NCI-H446 treated with DMSO at 0.1 percent for 48 hours (cell line): Measurements from ENCODE around the gene ALDH1A2.
"Not testable (repeated sequence)": the region's sequence is repeated elsewhere in the genome, so short reads cannot be mapped to it uniquely, and the experiment has no call there.

ENCODE experiments used
- DNase-seq: peaks from one replicate; lab custom pipeline; 2025; lab: John Stamatoyannopoulos, UW

The ALDH1A2 gene

DNA sequence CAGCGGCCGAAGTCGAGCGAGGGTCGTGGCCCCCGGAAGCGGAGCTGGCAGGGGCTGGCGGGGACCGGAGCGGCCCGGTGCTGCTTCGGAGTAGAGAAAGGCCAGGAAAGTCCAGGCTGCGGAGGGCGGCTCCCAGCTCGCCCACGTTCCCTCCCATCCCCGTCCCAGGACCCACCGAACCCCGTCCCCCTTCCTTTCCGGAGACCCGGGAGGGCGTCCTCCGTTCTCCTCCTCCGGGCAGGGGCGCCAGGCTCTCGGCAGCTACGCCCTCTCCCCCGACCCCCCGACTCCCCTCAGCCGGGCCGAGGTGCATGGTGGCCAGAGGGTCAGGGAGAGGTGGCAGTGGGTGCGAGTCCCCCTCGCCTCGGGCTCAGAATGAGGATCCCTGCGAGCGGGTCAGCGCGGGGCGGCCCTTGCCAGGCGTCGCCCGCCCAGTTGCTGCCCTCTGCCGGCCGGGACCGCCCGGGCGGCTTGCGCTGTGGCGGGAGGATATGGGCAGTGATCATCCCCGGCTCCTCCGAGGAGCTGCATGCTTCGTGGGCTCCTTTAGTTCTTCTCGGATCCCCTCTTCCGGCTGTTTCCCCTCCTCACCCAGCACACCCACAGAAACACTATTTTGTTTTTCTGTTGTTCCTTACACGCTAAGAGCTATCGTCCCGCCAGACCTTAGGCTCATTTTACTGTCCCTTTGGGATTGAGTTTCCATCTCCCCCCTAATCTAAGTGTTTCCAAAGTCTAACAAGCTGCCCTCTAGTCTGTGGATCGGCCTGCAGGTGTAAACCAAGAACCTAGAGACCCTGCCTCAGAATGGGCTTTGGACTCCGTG is 744 bp upstream of the ALDH1A2 start:
- no peak for DNase-seq

DNA sequence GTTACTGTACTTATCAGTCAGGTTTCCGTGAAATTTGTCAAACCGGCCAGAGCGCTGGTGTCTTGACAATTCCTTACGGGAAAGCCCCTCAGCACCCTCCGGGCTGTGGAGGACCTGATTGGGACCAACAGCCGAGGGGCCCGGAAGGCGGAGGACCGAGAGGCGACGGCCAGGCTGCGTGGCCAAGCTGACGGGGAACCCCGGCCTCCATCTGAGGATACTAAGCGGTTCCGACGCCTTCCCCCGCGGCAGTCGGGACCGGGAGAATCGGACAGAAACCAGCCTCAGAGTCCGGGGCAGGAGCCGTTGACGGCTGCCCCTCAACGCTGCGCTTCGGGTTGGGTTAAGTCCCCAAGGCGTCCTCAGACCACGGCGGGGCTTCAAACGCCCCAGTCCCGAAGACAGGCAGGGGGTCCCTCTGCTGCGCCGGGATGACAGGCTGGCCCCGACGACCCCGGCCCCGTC is 499 bp downstream of the ALDH1A2 start:
- no peak for DNase-seq

DNA sequence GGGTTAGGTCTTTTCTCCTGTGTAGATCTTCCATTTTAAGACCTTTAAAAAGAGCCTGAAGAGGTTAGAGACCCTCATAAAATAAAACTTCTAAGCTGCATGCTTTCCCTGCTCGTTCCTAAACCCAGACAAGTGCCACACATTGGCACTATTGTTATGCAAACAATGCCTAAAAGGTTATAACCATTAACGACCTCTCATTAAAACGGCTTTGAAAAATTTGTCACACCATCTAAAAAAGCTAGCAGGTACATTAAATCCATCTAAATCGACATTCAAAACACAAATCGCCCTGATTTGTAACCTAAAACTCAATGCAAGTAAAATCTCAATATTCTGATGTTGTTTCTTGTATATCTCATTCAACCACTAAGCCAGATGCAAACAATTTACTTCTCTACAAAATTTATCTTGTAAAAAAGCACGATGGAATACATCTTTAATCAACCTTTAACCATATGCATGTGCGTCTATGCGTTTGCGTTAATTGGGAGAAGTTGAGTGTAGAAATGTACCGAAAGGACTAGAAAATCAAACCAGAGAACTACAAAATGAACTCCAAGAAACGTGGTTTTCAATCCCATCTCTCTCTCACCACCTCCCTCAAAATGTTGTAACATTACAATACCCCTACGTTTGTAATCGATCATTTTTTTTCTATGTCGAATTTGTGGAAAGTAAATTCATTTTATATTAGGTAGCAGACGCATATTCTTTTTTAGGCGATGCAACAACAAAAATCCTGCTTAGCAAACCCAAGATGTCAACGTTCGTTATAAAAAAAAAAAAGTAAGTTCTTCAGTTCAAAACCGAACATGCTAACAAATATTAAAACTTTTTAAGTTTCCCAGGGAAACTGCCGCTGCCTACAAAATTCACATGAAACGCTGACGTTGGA is 1.2 kb downstream of the ALDH1A2 start:
- DNase-seq = no peak

DNA sequence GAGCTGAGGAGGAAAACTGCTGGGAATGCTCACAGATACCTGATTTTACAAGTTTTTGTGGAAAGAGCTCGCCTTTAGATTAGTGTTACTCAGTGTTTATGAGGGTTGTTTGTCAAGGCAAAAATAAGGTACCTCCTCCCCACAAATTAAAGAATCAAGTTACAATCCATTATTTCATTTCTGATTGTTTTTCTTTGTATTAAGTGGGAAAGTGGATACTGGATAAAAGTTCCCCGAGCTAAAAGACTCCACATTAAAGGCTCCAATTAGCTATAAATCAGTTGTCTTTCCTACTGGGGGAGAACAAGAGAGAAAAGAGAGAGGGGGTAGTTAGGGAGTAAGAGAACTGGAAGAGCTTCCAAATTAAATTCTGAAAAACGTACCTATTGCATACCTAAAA is 1.9 kb downstream of the ALDH1A2 start:
- no peak for DNase-seq

DNA sequence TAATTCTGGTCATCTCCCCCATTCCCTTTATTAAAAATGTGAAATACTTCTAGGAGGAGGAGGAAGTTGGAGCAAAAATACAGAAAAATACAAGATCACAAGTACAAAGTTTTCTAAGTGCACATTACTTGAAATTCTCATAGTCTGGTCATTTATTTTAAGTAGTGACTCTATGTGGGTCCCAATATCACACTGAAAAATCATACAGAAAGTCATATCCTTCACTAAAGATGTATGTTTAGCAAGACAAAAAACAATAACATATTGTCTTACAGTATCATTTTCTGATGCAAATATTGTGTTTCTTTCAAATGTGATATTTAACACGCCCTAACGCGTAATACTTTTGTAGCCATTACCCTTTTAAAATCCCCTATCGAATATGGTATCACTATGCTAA is 2.5 kb downstream of the ALDH1A2 start:
- no peak for DNase-seq

DNA sequence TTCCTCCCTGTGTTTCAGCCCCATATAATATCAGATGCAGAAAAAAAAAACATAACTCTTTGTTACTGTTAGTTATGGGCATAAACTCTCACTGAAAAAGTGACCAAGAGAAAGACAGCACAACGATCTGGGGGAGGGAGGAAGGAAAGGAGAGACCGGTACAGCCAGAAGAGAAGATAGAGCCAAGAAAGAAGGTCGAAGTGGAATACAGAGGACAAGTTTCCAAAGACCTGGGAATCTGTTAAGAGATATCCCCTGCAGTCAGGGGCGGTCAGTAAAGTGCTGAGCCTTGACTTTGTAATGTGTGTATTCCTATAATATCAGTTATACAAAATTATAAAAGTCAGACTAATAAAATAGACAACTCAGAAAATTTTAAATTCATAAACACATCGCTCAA is 3.3 kb downstream of the ALDH1A2 start:
- no peak for DNase-seq

DNA sequence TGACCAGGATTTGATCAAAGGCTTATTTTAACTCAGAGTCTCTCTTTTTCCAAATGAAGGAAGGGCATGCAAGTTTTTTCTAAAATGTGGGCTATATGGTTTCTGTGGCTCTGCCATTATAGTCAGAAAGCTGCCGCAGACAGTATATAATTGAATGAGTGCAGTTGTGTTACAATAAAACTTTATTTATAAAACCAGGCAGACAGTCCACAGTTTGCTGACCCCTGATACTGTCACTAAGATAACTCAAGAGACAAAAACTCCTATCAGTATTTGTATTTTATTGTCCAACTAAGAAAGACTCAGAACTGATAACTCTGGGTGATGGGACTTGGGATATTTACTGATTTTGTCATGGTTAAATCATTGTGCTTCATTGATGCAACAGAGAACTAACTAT is 4.9 kb downstream of the ALDH1A2 start:
- DNase-seq = no peak

DNA sequence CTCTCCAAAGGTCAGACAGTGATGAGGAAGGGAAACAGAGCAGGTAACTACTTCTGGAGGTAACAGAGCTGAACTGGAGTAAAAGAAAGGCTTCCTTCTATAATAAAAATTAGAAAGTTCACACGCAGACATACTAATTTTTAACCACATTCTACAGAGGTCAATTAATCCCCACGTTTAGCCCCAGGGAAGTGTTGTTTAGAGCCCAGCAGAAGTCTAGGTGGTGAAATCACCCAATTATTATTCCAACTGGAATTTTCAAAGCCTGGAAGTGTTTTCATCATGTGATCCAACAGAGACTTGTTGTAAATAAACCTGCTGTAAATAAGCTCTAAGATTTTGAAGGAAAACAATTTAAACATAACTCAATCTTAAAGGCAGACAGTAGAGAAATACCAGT is 6.8 kb downstream of the ALDH1A2 start:
- DNase-seq = no peak

DNA sequence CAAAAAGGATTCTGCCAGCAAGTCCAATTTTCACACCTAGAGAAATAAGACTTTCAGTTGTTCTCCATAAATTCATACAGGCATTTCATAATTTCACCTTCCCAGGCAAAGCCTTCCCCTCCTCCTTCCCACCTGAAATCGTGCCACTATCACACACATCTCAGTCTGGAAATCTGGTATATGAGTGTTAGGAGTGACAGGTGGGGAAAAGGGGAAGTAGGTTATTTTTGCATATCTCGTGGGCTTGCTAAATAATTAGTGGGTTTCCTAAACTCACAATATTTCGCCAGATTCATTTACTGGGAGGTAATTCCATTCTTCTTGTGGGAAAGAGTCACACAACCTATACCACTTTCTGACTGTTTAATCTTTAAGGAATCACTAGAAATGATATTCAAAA is 7.4 kb downstream of the ALDH1A2 start:
- no peak for DNase-seq

DNA sequence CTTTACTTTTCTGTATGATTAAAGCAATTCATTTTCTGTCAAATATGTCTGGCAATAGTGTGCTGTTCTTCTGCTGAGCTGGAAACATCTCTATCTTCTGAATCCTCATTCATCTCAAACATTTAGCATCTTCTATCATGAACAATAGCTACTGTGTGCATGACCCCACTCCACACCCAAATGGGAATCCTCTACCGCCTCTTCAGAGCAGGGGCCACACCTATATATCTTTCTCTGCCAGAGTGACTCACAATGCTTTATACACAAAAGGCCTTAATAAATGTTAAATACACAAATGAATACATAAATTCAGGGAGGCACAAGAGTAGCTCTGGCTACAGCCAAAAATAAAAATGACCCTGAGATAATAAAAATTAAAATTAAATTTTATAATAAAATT is 8.0 kb downstream of the ALDH1A2 start:
- no peak for DNase-seq

DNA sequence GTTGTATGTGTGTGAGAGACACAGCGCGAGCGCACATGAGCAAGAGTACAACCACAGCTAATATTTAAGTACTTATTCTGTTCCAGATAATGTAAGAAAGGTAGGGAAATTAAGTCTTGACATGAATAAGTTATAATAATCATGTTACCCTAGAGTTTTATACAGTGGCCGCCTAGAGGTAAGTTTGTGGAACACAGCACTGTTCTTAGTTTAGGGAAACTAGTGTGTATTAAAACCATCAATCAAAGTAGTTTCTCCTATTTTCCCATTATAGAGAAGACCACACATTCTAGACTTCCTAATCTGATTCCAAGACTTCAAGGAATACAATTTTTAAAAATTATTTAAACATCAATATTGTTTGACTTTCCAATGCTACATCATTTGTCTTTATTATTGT is 9.5 kb downstream of the ALDH1A2 start:
- no peak for DNase-seq

DNA sequence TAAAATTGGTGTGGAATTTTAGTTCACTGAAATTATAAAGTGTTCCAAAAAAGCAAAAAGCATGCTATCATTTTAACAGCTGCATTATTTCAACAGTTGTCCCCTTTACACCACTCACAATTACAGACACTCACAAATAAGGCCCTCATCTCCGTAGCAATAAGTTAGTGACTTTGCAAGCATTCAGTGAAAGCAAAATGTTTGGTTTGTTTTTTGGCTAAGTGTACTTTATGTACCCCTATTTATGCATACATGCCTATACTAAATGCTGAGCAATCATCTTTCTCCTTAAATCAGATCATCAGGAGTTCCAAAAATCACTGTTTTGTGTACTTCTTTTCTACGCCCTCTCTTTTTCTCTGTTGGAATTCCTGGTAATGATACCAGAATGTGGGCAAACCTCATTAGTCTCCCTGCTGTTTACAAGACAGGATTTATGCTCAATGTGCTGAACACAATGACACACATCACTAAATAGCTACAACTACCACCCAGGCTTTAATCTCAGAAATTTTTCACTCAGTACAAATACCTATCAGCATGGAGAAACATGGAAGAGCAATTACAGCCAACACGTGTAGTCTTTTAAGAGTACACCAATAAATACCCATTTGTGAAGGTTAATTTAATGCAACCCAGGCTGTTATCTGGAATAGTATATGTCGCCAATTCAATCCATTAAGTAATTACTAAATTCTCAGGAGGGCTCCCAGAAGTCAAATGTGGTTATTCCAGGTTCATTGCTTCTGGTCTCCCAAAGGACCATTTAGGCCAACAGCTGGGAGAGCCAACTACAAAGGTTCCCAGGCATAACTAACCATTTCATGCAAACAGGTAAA is 12.0 kb downstream of the ALDH1A2 start:
- no peak for DNase-seq

DNA sequence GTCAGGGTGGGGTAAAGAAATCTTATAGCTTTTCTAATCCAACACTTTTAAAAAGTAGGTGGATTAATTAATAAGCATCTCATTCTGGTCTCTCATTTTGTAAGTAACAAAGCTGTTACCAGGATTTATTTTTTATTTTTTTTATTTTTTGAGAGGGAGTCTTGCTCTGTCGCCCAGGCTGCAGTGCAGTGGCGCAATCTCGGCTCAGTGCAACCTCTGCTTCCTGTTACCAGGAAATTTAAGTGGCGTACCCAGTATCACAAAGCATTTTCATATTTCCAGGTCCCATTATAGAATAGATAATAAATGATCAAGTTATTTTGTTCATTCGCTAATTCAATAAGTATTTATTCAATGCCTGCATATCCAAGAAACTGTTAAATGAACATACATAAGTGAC is 13.2 kb downstream of the ALDH1A2 start:
- no peak for DNase-seq

DNA sequence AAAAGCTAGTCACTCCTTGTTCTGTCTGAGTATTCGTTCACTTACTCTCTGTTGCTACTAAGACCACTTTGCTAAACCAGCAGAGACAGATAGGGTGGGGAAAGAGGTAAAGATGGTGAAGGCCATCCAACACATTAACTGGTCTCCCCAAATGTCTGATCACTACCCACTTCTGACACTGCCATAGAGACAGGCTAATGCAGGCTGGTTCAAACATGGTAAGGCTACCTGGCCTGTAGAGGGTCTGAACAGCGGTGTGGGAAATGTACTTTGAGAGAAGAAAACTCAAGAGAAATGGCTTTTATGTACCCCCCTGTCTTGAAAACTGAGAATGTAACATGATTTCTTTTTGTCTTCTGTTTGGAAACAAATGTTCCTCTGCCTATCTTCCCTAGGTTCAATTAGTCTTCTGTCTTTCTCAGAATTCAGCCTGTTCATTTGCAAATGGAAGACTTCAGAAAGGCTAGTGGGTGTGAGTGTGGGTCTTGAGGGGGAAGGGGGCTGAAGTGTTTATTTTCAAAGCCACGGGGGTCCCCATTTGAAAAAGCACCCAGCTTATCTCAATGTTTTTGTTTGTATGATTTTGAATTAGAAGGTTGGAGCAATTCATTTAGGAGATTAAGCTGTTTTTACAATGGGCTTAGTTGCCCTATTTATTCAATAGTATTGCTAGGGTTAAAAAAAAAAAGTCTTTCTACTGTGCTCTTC is 15.8 kb downstream of the ALDH1A2 start:
- DNase-seq = no peak

DNA sequence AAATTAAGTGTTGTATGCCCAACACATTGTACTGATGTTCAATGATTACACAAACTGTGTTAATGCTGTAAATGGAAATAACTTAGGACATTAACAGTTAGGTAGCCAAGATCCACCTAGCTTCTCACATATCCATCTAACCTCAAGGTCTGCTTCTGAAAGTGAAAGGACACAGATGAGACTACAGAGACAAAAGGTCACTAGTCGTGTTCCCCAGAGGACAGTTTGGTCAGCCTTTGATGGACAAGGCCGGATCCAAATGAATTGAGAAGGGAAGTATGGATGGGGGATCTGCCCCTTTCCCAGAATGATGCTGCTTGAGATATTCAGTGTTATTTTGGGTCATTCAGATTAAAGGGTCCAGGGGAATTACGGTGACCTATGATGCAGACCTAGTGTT is 17.2 kb downstream of the ALDH1A2 start:
- no peak for DNase-seq

DNA sequence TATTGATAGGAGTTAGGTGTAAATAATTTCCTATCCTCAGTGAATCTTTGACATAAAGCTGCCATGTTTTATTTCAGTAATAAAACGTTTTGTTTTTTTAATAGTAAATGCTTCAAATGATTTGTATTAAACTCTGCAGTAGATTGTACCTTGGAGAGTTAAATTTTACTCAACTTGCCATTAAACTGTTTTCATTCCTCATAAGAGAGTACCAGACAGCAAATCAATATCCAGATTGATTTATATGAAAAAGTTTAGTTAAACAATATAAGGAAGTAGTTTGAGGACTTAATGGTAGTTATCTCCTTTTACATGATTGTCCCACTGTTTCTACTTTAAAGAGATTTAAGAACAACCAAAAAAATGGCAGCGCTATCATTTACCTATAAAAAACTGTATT is 18.4 kb downstream of the ALDH1A2 start:
- DNase-seq = no peak

DNA sequence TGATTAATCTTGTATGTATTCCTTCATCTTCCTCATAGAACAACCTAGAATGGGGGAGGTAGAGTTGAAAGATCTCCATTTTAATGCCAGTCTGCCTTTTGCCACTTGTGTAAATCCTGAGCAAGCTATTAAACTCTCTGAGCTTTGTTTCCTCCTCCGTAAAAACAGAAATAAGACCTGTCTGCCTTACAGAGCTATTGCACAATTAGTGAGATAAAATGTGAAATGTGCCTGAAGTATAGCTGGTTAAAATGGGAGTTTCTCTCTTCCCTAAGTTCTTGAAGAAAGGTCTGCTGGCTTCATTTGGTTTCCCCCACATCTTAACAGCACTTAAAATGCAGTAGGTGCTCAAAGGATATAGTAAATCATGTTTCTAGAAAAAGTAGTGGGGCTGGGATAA is 19.0 kb downstream of the ALDH1A2 start:
- no peak for DNase-seq

DNA sequence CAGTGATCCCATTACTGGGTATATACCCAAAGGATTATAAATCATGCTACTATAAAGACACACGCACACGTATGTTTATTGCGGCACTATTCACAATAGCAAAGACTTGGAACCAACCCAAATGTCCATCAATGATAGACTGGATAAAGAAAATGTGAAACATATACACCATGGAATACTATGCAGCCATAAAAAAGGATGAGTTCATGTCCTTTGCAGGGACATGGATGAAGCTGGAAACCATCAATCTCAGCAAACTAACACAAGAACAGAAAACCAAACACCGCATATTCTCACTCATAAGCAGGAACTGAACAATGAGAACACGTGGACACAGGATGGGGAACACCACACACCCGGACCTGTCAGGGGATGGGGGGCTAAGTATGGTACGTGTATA is 20.1 kb downstream of the ALDH1A2 start:
- DNase-seq = not testable (repeated sequence)

DNA sequence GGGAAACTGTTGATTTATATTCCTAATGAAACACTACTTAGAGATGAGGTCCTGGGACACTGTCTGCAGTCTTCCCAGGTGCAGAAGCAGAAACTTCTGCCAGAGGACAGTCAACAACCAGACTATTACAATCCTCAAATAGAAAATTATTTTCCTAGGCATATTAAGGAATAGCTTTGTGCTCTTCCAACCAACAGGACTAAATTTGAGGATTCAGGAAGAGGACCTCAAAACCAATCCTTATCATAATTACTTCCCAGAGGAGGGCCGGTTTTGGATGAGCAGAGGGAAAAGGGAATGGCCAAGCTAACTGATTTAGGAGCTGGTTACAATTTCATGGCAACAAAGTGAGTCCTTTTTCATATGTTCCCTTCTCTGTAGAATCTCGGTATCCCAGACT is 21.0 kb downstream of the ALDH1A2 start:
- no peak for DNase-seq

DNA sequence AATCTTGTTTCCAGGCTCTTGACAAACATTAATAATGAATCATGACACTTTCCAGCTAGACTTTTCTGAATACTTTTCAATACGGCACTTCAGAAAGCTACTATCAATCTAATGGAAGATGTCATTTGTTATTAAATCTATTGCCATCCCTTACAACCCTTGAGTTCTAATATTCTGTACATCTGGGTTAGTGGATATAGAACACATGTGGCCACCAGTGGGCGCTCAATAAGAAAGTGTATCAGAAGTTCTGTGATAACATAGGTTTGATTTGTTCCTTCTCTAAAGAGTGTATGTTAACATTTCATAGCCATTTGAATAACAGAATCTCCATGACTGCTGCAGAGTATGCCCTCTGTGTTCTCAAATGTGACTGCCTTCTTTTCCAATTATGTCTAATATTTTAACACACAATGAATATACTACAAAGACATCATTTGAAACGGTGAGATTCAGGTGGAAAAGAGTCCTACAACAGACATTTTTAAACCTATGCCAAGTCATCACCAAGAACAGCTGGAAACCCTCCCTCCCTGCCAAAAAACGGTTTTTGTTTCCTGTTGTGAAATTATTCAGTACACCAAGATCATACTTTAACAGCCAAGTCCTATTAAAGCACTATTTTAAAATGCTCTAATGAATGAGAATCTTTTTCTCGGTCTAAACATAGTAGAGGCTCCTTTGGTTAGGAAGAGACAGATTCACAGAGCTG is 22.2 kb downstream of the ALDH1A2 start:
- DNase-seq = no peak

DNA sequence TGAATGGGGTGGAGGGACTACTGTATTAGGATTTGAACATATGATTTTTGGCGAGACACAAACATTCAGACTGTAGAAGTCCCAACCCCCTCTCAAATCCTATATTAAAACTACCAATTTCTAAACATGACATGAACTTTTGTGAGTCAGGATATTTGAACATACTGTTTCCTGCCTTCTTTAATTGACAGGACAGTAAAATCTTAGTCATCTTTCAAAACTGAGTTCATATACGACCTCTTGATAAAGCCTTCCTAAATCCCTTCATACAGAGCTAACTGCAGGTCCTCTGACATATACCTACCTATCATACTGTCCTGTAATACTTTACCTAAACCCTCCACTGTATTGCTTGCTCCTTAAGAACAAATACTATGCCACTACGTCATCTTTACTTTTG is 23.5 kb downstream of the ALDH1A2 start:
- no peak for DNase-seq
